ENCODE measurements around the gene SGIP1. TPM values are rescaled to one million over a fixed set of nuclear protein-coding genes. Genes with fewer than 3 reads are reported as not detected.

Gene SGIP1
- total and polyA plus RNA-seq, 2 of the 4 experiments (the other 2 are of a cell fraction), result 27.1 to 42.7 TPM

DNA sequence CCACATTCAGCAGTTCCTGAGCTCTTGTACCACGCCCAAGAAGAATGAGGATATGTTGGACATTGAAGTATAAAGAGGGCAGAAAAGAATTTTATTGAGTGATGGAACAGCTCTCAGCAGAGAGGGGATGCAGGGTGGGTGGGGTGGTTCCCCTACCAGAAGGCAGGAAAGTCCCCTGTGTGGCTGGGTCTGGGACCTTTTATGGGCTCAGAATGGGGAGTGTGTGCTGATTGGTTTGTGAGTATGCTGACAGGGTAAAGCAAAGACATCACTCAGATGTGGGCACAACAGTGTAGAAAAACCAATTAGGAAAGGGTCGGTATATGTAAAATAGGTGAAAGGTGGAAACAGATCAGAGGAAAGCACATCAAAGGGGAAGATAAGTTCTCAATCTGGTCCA lies 62.2 kb downstream of the SGIP1 start:
- dilution Hi-C loops (cut with HindIII; ENCODE audit: low sequenced_read_pairs, unreplicated experiment) (no loop called here), intact Hi-C loops (cut with micrococcal nuclease) (no loop called here), in situ Hi-C loops (cut with MboI; ENCODE audit: low sequenced_read_pairs) (no loop called here)
- BruUV-seq (replicated peaks), result no TSS peak
- H3K9me3 ChIP-seq (ENCODE audit: control insufficient read depth, insufficient read depth, low read length), result no peaks in the 10 kb centered on the region
- H3K9ac ChIP-seq (ENCODE audit: low read depth, low read length), result no peak overlapping the region
- POLR2A ChIA-PET (ENCODE audit: unreplicated experiment), result no interaction called here
- TF ChIP-seq, protein P1, sequence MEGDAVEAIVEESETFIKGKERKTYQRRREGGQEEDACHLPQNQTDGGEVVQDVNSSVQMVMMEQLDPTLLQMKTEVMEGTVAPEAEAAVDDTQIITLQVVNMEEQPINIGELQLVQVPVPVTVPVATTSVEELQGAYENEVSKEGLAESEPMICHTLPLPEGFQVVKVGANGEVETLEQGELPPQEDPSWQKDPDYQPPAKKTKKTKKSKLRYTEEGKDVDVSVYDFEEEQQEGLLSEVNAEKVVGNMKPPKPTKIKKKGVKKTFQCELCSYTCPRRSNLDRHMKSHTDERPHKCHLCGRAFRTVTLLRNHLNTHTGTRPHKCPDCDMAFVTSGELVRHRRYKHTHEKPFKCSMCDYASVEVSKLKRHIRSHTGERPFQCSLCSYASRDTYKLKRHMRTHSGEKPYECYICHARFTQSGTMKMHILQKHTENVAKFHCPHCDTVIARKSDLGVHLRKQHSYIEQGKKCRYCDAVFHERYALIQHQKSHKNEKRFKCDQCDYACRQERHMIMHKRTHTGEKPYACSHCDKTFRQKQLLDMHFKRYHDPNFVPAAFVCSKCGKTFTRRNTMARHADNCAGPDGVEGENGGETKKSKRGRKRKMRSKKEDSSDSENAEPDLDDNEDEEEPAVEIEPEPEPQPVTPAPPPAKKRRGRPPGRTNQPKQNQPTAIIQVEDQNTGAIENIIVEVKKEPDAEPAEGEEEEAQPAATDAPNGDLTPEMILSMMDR (conservative IDR thresholded peaks at IDR 0.05; ENCODE audit: low read depth, low read length), result no peak
- TF ChIP-seq RAD21 (IDR thresholded peaks at IDR 0.05; ENCODE audit: low read length), result no peak
- TF ChIP-seq RFX5 (IDR thresholded peaks at IDR 0.05; ENCODE audit: low read depth, low read length), result no peak
- TF ChIP-seq NFE2L2 (IDR thresholded peaks at IDR 0.05; ENCODE audit: low read depth, low read length), result no peak
- no peak for TF ChIP-seq CEBPB (IDR thresholded peaks at IDR 0.05; ENCODE audit: low read depth, low read length)
- no peak for TF ChIP-seq SMC3 (IDR thresholded peaks at IDR 0.05; ENCODE audit: low read depth, low read length)
- TF ChIP-seq POLR2A (IDR thresholded peaks at IDR 0.05; ENCODE audit: low read depth, low read length), result no peak
- no peak for TF ChIP-seq MAZ (IDR thresholded peaks at IDR 0.05; ENCODE audit: borderline replicate concordance, low read depth, low read length)
- no peak for TF ChIP-seq BHLHE40 (IDR thresholded peaks at IDR 0.05; ENCODE audit: low read depth, low read length)
- TF ChIP-seq MAFK (IDR thresholded peaks at IDR 0.05; ENCODE audit: low read depth, low read length), result no peak
- TF ChIP-seq RCOR1 (IDR thresholded peaks at IDR 0.05; ENCODE audit: insufficient replicate concordance, low read length), result no peak
- no peak for TF ChIP-seq CHD1 (IDR thresholded peaks at IDR 0.05; ENCODE audit: low read depth, low read length)
- no peak for TF ChIP-seq FOS (IDR thresholded peaks at IDR 0.05; ENCODE audit: low read depth, low read length)
- TF ChIP-seq MXI1 (IDR thresholded peaks at IDR 0.05; ENCODE audit: borderline replicate concordance, low read depth, low read length), result no peak
- TF ChIP-seq, protein P2, sequence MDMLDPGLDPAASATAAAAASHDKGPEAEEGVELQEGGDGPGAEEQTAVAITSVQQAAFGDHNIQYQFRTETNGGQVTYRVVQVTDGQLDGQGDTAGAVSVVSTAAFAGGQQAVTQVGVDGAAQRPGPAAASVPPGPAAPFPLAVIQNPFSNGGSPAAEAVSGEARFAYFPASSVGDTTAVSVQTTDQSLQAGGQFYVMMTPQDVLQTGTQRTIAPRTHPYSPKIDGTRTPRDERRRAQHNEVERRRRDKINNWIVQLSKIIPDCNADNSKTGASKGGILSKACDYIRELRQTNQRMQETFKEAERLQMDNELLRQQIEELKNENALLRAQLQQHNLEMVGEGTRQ (IDR thresholded peaks at IDR 0.05; ENCODE audit: low read depth, low read length), result no peak
- TF ChIP-seq, protein P3, sequence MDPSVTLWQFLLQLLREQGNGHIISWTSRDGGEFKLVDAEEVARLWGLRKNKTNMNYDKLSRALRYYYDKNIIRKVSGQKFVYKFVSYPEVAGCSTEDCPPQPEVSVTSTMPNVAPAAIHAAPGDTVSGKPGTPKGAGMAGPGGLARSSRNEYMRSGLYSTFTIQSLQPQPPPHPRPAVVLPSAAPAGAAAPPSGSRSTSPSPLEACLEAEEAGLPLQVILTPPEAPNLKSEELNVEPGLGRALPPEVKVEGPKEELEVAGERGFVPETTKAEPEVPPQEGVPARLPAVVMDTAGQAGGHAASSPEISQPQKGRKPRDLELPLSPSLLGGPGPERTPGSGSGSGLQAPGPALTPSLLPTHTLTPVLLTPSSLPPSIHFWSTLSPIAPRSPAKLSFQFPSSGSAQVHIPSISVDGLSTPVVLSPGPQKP (IDR thresholded peaks at IDR 0.05; ENCODE audit: borderline replicate concordance, low read depth, low read length), result no peak
- peaks cover 19% of the 10 kb centered on the region; the same call in 1 of the 2 replicates for H4K20me1 ChIP-seq (ENCODE audit: insufficient read depth, low read length)
- H2BK120ac ChIP-seq (ENCODE audit: low read depth, low read length), result no peak overlapping the region
- no peak overlapping the region for H4K8ac ChIP-seq (ENCODE audit: low read depth in 2 of 2, low read length in 2 of 2)
- no peak overlapping the region for H2AFZ ChIP-seq (replicated peaks; ENCODE audit: low read length, poor library complexity)
- peaks cover 12% of the 10 kb centered on the region for H3K4me1 ChIP-seq (ENCODE audit: control insufficient read depth, insufficient read depth, low read length)
- H3K79me1 ChIP-seq (ENCODE audit: low read depth in 1 of 2, low read length in 2 of 2), result peaks cover 29 to 78% of the 10 kb centered on the region in 2 experiments
- H3K4me2 ChIP-seq (ENCODE audit: low read depth, low read length), result no peak overlapping the region
- ATAC-seq (ENCODE audit: low read depth) (no peak), DNase-seq (no peak)
- H3K27me3 ChIP-seq (ENCODE audit: control insufficient read depth, insufficient read depth, low read length), result no peaks in the 10 kb centered on the region
- H3K36me3 ChIP-seq (ENCODE audit: control insufficient read depth, insufficient read depth, low read length), result peaks cover 41% of the 10 kb centered on the region
- no peak overlapping the region for H4K5ac ChIP-seq (ENCODE audit: low read depth, low read length)
- CTCF ChIA-PET, result no interaction called here
- no peak overlapping the region for H3K18ac ChIP-seq (ENCODE audit: low read depth, low read length)
- H3K4ac ChIP-seq (ENCODE audit: low read depth, low read length), result no peak overlapping the region
- no peak overlapping the region for H2BK15ac ChIP-seq (ENCODE audit: low read depth, low read length)
- H2AK9ac ChIP-seq (replicated peaks; ENCODE audit: low read depth, low read length, poor library complexity), result no peak overlapping the region
- H2BK5ac ChIP-seq (ENCODE audit: low read depth, low read length, poor library complexity, severe bottlenecking), result no peak overlapping the region
- no peak overlapping the region for H3K4me3 ChIP-seq (ENCODE audit: insufficient read depth, low read depth, low read length)
- H3K9me1 ChIP-seq (ENCODE audit: insufficient read depth, low read length), result peaks cover 10% of the 10 kb centered on the region
- H3K27ac ChIP-seq (ENCODE audit: insufficient read depth, low read length), result no peak overlapping the region
- WGBS, 2 experiments (ENCODE audit: extremely low coverage in 2 of 2, insufficient read length in 1 of 2), result no CpG with 5 or more reads among the region's 2 CpGs
- H2AK5ac ChIP-seq (ENCODE audit: low read depth, low read length), result no peak overlapping the region
- no peak overlapping the region for H4K91ac ChIP-seq (ENCODE audit: insufficient read depth, low read depth, low read length)
- no peak overlapping the region for H3K56ac ChIP-seq (ENCODE audit: extremely low read depth, insufficient read depth, low read length)
- no peak overlapping the region for H3K14ac ChIP-seq (replicated peaks; ENCODE audit: low read depth, low read length)
- no peak overlapping the region for H3K23ac ChIP-seq (ENCODE audit: low read depth, low read length)
- H2BK20ac ChIP-seq (ENCODE audit: low read depth, low read length), result no peak overlapping the region

Data from IMR-90 (cell line).